Thyroid gland (tissue), 4 donors: ENCODE results near the gene LSAMP. TPM values are rescaled to one million over a fixed set of nuclear protein-coding genes. Genes with fewer than 3 reads are reported as not detected.

Experiments used
- DNase-seq, 2 donors: peaks; one replicate each; pipeline ENCODE4 v3.0.0-alpha.2; 2019
- H3K27ac ChIP-seq, 3 donors: fragments of 200-600 bp; sonication (generic); 1 replicate in 2 of 3; 2 replicates in 1 of 3; pipeline ENCODE4 v1.5.1; 2016 to 2019; ENCODE audit warnings: mild to moderate bottlenecking in 1 of 3, moderate library complexity in 1 of 3
- H3K27me3 ChIP-seq: fragments of 200-600 bp; sonication (generic); one replicate; pipeline ENCODE4 v1.5.1; 2019
- H3K36me3 ChIP-seq, 2 donors: fragments of 200-600 bp; sonication (generic); one replicate each; pipeline ENCODE4 v1.5.1; 2016 to 2019
- H3K4me1 ChIP-seq, 2 donors: fragments of 200-600 bp; sonication (generic); one replicate each; pipeline ENCODE4 v1.5.1; 2017 to 2019
- H3K4me3 ChIP-seq, 3 donors: fragments of 200-600 bp; sonication (generic); replicated peaks in 1 of 3; 1 replicate in 2 of 3; 2 replicates in 1 of 3; pipeline ENCODE4 v1.5.1; 2016; ENCODE audit warnings: mild to moderate bottlenecking in 1 of 3
- H3K9me3 ChIP-seq: fragments of 200-600 bp; sonication (generic); one replicate; pipeline ENCODE4 v1.5.1; 2017
- CTCF ChIP-seq, 6 experiments: fragments of 200-600 bp in 3 of 6; fragments of 450-650 bp in 3 of 6; sonication (generic) in 3 of 6; IDR thresholded peaks; one replicate each; pipeline ENCODE4 v1.5.1; 2016 to 2019; ENCODE audit warnings: antibody characterized with exemption in 6 of 6, mild to moderate bottlenecking in 2 of 6, inconsistent platforms in 1 of 6, moderate library complexity in 1 of 6
- POLR2A ChIP-seq, 2 donors: fragments of 450-650 bp; IDR thresholded peaks; one replicate each; pipeline ENCODE4 v1.6.1; 2017; ENCODE audit warnings: antibody characterized with exemption in 2 of 2, mild to moderate bottlenecking in 2 of 2, moderate library complexity in 1 of 2
- WGBS, 2 donors: methylation state at CpG; one replicate each; pipeline ENCODE4 v1.1.5; 2017; 5-methylcytosine and 5-hydroxymethylcytosine counted together
- intact Hi-C: fragments of 100-400 bp; cut with DNase I; formaldehyde crosslinking; loops from one replicate; pipeline ENCODE4 v1.15.1; 2023
- total RNA-seq, 4 donors: library from RNA; depleted of rRNA; stranded (reverse); fragments of >200 nt; gene quantifications; one replicate each; pipeline ENCODE4 v1.2.3, GENCODE V29; 2016

LSAMP gene
- total RNA-seq, 4 donors from 2014 or later: 0.78 to 2.0 (median 1.8) TPM

GRCh38 chr3:116254541-116254940 is 190.7 kb downstream of the LSAMP start:
- no peaks in the 10 kb centered on the region for H3K4me1 ChIP-seq
- H3K9me3 ChIP-seq: no peaks in the 10 kb centered on the region
- H3K4me3 ChIP-seq: no peak overlapping the region
- H3K36me3 ChIP-seq: no peaks in the 10 kb centered on the region
- H3K27ac ChIP-seq: no peak overlapping the region
- DNase-seq: no peak
- no peaks in the 10 kb centered on the region for H3K27me3 ChIP-seq
- 79 to 80% methylated on average over 3 of the region's 3 CpGs for WGBS, 2 donors
- TF ChIP-seq POLR2A (IDR thresholded peaks at IDR 0.05) (no peak), CTCF (IDR thresholded peaks at IDR 0.05) (no peak)
- intact Hi-C loops: no loop called here

- Histone ChIP-seq H3K27me3 (no peaks in the 10 kb centered on the region), H3K36me3 (no peaks in the 10 kb centered on the region), H3K4me1 (no peaks in the 10 kb centered on the region), H3K9me3 (no peaks in the 10 kb centered on the region), H3K27ac (no peak overlapping the region), H3K4me3 (no peak overlapping the region)
- no peak for TF ChIP-seq CTCF (IDR thresholded peaks at IDR 0.05)
- TF ChIP-seq POLR2A (IDR thresholded peaks at IDR 0.05): no peak
- intact Hi-C loops: no loop called here
- 35 to 45% methylated on average over 4 of the region's 4 CpGs for WGBS, 2 donors
- DNase-seq: no peak
Measured at GRCh38 chr3:116253511-116253910, 191.8 kb downstream of the LSAMP start.

- Histone ChIP-seq H3K27ac (no peak overlapping the region), H3K27me3 (no peaks in the 10 kb centered on the region), H3K4me3 (no peak overlapping the region), H3K4me1 (no peaks in the 10 kb centered on the region), H3K36me3 (no peaks in the 10 kb centered on the region), H3K9me3 (no peaks in the 10 kb centered on the region)
- no peak for DNase-seq
- TF ChIP-seq CTCF (IDR thresholded peaks at IDR 0.05): no peak
- TF ChIP-seq POLR2A (IDR thresholded peaks at IDR 0.05): no peak
- intact Hi-C loops: no loop called here
- 79 to 84% methylated on average over 1 of the region's 1 CpG for WGBS, 2 donors
Measured at GRCh38 chr3:116247605-116248004, 197.7 kb downstream of the LSAMP start.

- Histone ChIP-seq H3K27ac (no peak overlapping the region), H3K4me3 (no peak overlapping the region), H3K36me3 (no peaks in the 10 kb centered on the region), H3K4me1 (no peaks in the 10 kb centered on the region), H3K27me3 (no peaks in the 10 kb centered on the region), H3K9me3 (no peaks in the 10 kb centered on the region)
- intact Hi-C loops: no loop called here
- 85 to 86% methylated on average over 7 of the region's 7 CpGs for whole genome bisulfite sequencing, 2 donors
- DNase-seq: no peak
- TF ChIP-seq POLR2A (IDR thresholded peaks at IDR 0.05) (no peak), CTCF (IDR thresholded peaks at IDR 0.05) (no peak)
Measured at GRCh38 chr3:116246406-116246980, 198.8 kb downstream of the LSAMP start.

GRCh38 chr3:116242825-116243224 is 202.5 kb downstream of the LSAMP start:
- Histone ChIP-seq H3K4me1 (no peaks in the 10 kb centered on the region), H3K36me3 (no peaks in the 10 kb centered on the region), H3K27ac (no peak overlapping the region), H3K9me3 (no peaks in the 10 kb centered on the region), H3K4me3 (no peak overlapping the region), H3K27me3 (no peaks in the 10 kb centered on the region)
- TF ChIP-seq POLR2A (IDR thresholded peaks at IDR 0.05): no peak
- TF ChIP-seq CTCF (IDR thresholded peaks at IDR 0.05): no peak
- DNase-seq: no peak
- intact Hi-C loops: no loop called here
- WGBS, 2 donors: 71 to 76% methylated on average over 2 of the region's 2 CpGs
